Measurements from ENCODE around the gene PHF21B.

- TF ChIP-seq PRDM6 (tag by site-specific recombination; IDR thresholded peaks at IDR 0.05) (no peak), CTCF (tag by site-specific recombination; IDR thresholded peaks at IDR 0.05) (no peak), INSM2 (tag by site-specific recombination; IDR thresholded peaks at IDR 0.05) (no peak), PRDM4 (tag by site-specific recombination; IDR thresholded peaks at IDR 0.05) (no peak), ZNF785 (tag by site-specific recombination; IDR thresholded peaks at IDR 0.05) (no peak), ZFP41 (tag by site-specific recombination; IDR thresholded peaks at IDR 0.05; ENCODE audit: borderline replicate concordance) (no peak), ZNF660 (tag by site-specific recombination; IDR thresholded peaks at IDR 0.05) (no peak), ZBTB8A (tag by site-specific recombination; IDR thresholded peaks at IDR 0.05) (no peak), ZNF148 (tag by site-specific recombination; IDR thresholded peaks at IDR 0.05; ENCODE audit: borderline replicate concordance) (no peak), YY1 (tag by site-specific recombination; IDR thresholded peaks at IDR 0.05) (no peak)
These were observed 711 bp upstream of the PHF21B start for GRCh38 chr22:45010532-45010900.

Measured in HEK293 (cell line).